Subcutaneous abdominal adipose tissue (tissue), 5 donors: ENCODE measurements around the gene CADM1.

ENCODE experiments used
- H3K27ac ChIP-seq: one replicate; pipeline ENCODE4 v1.7.0; 2013; ENCODE audit warnings: low read depth, mild to moderate bottlenecking, inconsistent platforms, low read length, moderate library complexity
- H3K27me3 ChIP-seq, 5 donors: one replicate each; pipeline ENCODE4 v1.7.0; 2013; ENCODE audit warnings: low read length in 5 of 5, inconsistent platforms in 1 of 5; ENCODE audit not compliant: control insufficient read depth in 5 of 5, insufficient read depth in 4 of 5
- H3K36me3 ChIP-seq, 5 donors: one replicate each; pipeline ENCODE4 v1.7.0; 2013; ENCODE audit warnings: low read length in 5 of 5; ENCODE audit not compliant: control insufficient read depth in 5 of 5, insufficient read depth in 5 of 5
- H3K4me1 ChIP-seq, 5 donors: one replicate each; pipeline ENCODE4 v1.7.0; 2013; ENCODE audit warnings: low read length in 5 of 5, mild to moderate bottlenecking in 3 of 5, moderate library complexity in 1 of 5; ENCODE audit not compliant: control insufficient read depth in 5 of 5, insufficient read depth in 5 of 5
- H3K4me3 ChIP-seq, 5 donors: one replicate each; pipeline ENCODE4 v1.7.0; 2013; ENCODE audit warnings: low read length in 5 of 5, low read depth in 1 of 5
- H3K9ac ChIP-seq, 5 donors: one replicate each; pipeline ENCODE4 v1.7.0; 2013; ENCODE audit warnings: low read length in 5 of 5, mild to moderate bottlenecking in 4 of 5, moderate library complexity in 3 of 5
- H3K9me3 ChIP-seq, 5 donors: one replicate each; pipeline ENCODE4 v1.7.0; 2013; ENCODE audit warnings: low read length in 5 of 5; ENCODE audit not compliant: control insufficient read depth in 5 of 5
- donor health status: healthy.
- donor health status: healthy.
- donor health status: healthy.
- donor health status: healthy.
- donor health status: healthy.

The CADM1 gene

GRCh38 chr11:115155978-115156377 is 348.2 kb downstream of the CADM1 start:
- H3K27me3 ChIP-seq = peaks cover 0 to 12% (median 4%) of the 10 kb centered on the region in 5 donors
- H3K9me3 ChIP-seq = no peaks in the 10 kb centered on the region
- H3K4me3 ChIP-seq = no peak overlapping the region
- H3K4me1 ChIP-seq = no peaks in the 10 kb centered on the region
- no peak overlapping the region for H3K27ac ChIP-seq
- H3K36me3 ChIP-seq = no peaks in the 10 kb centered on the region
- H3K9ac ChIP-seq = no peak overlapping the region

GRCh38 chr11:115155320-115155719 is 348.9 kb downstream of the CADM1 start:
- no peak overlapping the region for H3K9ac ChIP-seq

GRCh38 chr11:115154355-115154736 is 349.9 kb downstream of the CADM1 start:
- no peak overlapping the region for H3K9ac ChIP-seq
- H3K36me3 ChIP-seq = no peaks in the 10 kb centered on the region
- no peak overlapping the region for H3K4me3 ChIP-seq
- no peaks in the 10 kb centered on the region for H3K4me1 ChIP-seq
- no peak overlapping the region for H3K27ac ChIP-seq
- H3K9me3 ChIP-seq = no peaks in the 10 kb centered on the region
- H3K27me3 ChIP-seq = peaks cover 0 to 9% (median 4%) of the 10 kb centered on the region in 5 donors

More at GRCh38 chr11:115155320-115155719, 348.9 kb downstream of the CADM1 start:
- H3K4me1 ChIP-seq = no peaks in the 10 kb centered on the region
- H3K9me3 ChIP-seq = no peaks in the 10 kb centered on the region
- H3K27me3 ChIP-seq = peaks cover 0 to 12% (median 4%) of the 10 kb centered on the region in 5 donors
- H3K27ac ChIP-seq = no peak overlapping the region
- no peak overlapping the region for H3K4me3 ChIP-seq
- no peaks in the 10 kb centered on the region for H3K36me3 ChIP-seq

GRCh38 chr11:115153731-115154354 is 350.4 kb downstream of the CADM1 start:
- Histone ChIP-seq H3K9ac (no peak overlapping the region), H3K9me3 (no peaks in the 10 kb centered on the region), H3K27me3 (peaks cover 0 to 7% (median 4%) of the 10 kb centered on the region in 5 donors)

GRCh38 chr11:115153135-115153534 is 351.1 kb downstream of the CADM1 start:
- Histone ChIP-seq H3K27me3 (peaks cover 0 to 7% (median 3%) of the 10 kb centered on the region in 5 donors), H3K9me3 (no peaks in the 10 kb centered on the region), H3K4me3 (no peak overlapping the region), H3K36me3 (no peaks in the 10 kb centered on the region), H3K27ac (no peak overlapping the region), H3K9ac (no peak overlapping the region), H3K4me1 (no peaks in the 10 kb centered on the region)

More at GRCh38 chr11:115153731-115154354, 350.4 kb downstream of the CADM1 start:
- no peak overlapping the region for H3K4me3 ChIP-seq
- H3K4me1 ChIP-seq = no peaks in the 10 kb centered on the region
- no peak overlapping the region for H3K27ac ChIP-seq
- H3K36me3 ChIP-seq = no peaks in the 10 kb centered on the region

GRCh38 chr11:115151010-115151409 is 353.2 kb downstream of the CADM1 start:
- H3K27ac ChIP-seq = no peak overlapping the region
- H3K4me3 ChIP-seq = no peak overlapping the region
- H3K27me3 ChIP-seq = peaks cover 0 to 9% (median 4%) of the 10 kb centered on the region in 5 donors
- H3K9ac ChIP-seq = no peak overlapping the region
- H3K36me3 ChIP-seq = no peaks in the 10 kb centered on the region
- H3K4me1 ChIP-seq = no peaks in the 10 kb centered on the region
- no peaks in the 10 kb centered on the region for H3K9me3 ChIP-seq

GRCh38 chr11:115148691-115149090 is 355.5 kb downstream of the CADM1 start:
- H3K27me3 ChIP-seq = peaks cover 0 to 14% (median 7%) of the 10 kb centered on the region in 5 donors
- H3K36me3 ChIP-seq = no peaks in the 10 kb centered on the region
- no peaks in the 10 kb centered on the region for H3K4me1 ChIP-seq
- H3K9me3 ChIP-seq = no peaks in the 10 kb centered on the region
- no peak overlapping the region for H3K4me3 ChIP-seq
- H3K9ac ChIP-seq = no peak overlapping the region
- no peak overlapping the region for H3K27ac ChIP-seq

GRCh38 chr11:115148101-115148500 is 356.1 kb downstream of the CADM1 start:
- H3K4me1 ChIP-seq = no peaks in the 10 kb centered on the region
- no peaks in the 10 kb centered on the region for H3K36me3 ChIP-seq
- H3K27ac ChIP-seq = no peak overlapping the region
- no peak overlapping the region for H3K4me3 ChIP-seq
- H3K27me3 ChIP-seq = peaks cover 0 to 14% (median 7%) of the 10 kb centered on the region in 5 donors
- H3K9me3 ChIP-seq = no peaks in the 10 kb centered on the region
- no peak overlapping the region for H3K9ac ChIP-seq

GRCh38 chr11:115147243-115147807 is 356.9 kb downstream of the CADM1 start:
- Histone ChIP-seq H3K27me3 (peaks cover 0 to 14% (median 7%) of the 10 kb centered on the region in 5 donors), H3K36me3 (no peaks in the 10 kb centered on the region), H3K9ac (no peak overlapping the region), H3K9me3 (no peaks in the 10 kb centered on the region), H3K4me3 (no peak overlapping the region), H3K4me1 (no peaks in the 10 kb centered on the region), H3K27ac (no peak overlapping the region)

GRCh38 chr11:115146425-115146824 is 357.8 kb downstream of the CADM1 start:
- no peak overlapping the region for H3K27ac ChIP-seq
- H3K9ac ChIP-seq = no peak overlapping the region
- H3K4me1 ChIP-seq = peaks cover 0 to 5% (median 0%) of the 10 kb centered on the region in 5 donors
- H3K4me3 ChIP-seq = no peak overlapping the region
- no peaks in the 10 kb centered on the region for H3K9me3 ChIP-seq
- no peaks in the 10 kb centered on the region for H3K36me3 ChIP-seq
- peaks cover 0 to 14% (median 7%) of the 10 kb centered on the region in 5 donors for H3K27me3 ChIP-seq
